ES-I3 (cell line): Measurements from ENCODE around the gene LETM1.
"Not testable (repeated sequence)": the region's sequence is repeated elsewhere in the genome, so short reads cannot be mapped to it uniquely, and the experiment has no call there.

Source experiments
- H3K36me3 ChIP-seq: 2 replicates; pipeline ENCODE4 v1.6.1; 2013; ENCODE audit warnings: mild to moderate bottlenecking, low read length, control low read depth, moderate library complexity; ENCODE audit not compliant: insufficient read depth
- H3K4me1 ChIP-seq: 2 replicates; pipeline ENCODE4 v1.6.1; 2013; ENCODE audit warnings: mild to moderate bottlenecking, control low read depth, low read length; ENCODE audit not compliant: insufficient read depth
- H3K9ac ChIP-seq: 2 replicates; pipeline ENCODE4 v1.6.1; 2013; ENCODE audit warnings: low read depth, mild to moderate bottlenecking, low read length, moderate library complexity
- H3K9me3 ChIP-seq: 2 replicates; pipeline ENCODE4 v1.6.1; 2013; ENCODE audit warnings: mild to moderate bottlenecking, low read length, moderate library complexity; ENCODE audit not compliant: control insufficient read depth, insufficient read depth

LETM1 gene

GRCh38 chr4:1851575-1852410, 4.2 kb downstream of the LETM1 start:
- Histone ChIP-seq H3K4me1 (no peaks in the 10 kb centered on the region), H3K9ac (no peak overlapping the region), H3K9me3 (no peaks in the 10 kb centered on the region), H3K36me3 (no peaks in the 10 kb centered on the region)

- Histone ChIP-seq H3K36me3 (no peaks in the 10 kb centered on the region), H3K4me1 (no peaks in the 10 kb centered on the region), H3K9ac (no peak overlapping the region), H3K9me3 (no peaks in the 10 kb centered on the region)
Observed at GRCh38 chr4:1851160-1851559, 4.8 kb downstream of the LETM1 start.

GRCh38 chr4:1850276-1850675, 5.7 kb downstream of the LETM1 start:
- no peak overlapping the region for H3K9ac ChIP-seq
- H3K4me1 ChIP-seq = no peaks in the 10 kb centered on the region

GRCh38 chr4:1846580-1846979, 9.4 kb downstream of the LETM1 start:
- Histone ChIP-seq H3K36me3 (no peaks in the 10 kb centered on the region; the same call in 1 of the 2 replicates), H3K9ac (no peak overlapping the region), H3K9me3 (no peaks in the 10 kb centered on the region), H3K4me1 (no peaks in the 10 kb centered on the region)

More at GRCh38 chr4:1850276-1850675, 5.7 kb downstream of the LETM1 start:
- Histone ChIP-seq H3K9me3 (no peaks in the 10 kb centered on the region), H3K36me3 (no peaks in the 10 kb centered on the region)

GRCh38 chr4:1844618-1845017, 11.3 kb downstream of the LETM1 start:
- H3K9ac ChIP-seq, H3K9me3 ChIP-seq, H3K4me1 ChIP-seq, H3K36me3 ChIP-seq: not testable (repeated sequence)

GRCh38 chr4:1843852-1844251, 12.1 kb downstream of the LETM1 start:
- Histone ChIP-seq H3K4me1 (no peaks in the 10 kb centered on the region), H3K36me3 (no peaks in the 10 kb centered on the region; the same call in 1 of the 2 replicates), H3K9me3 (no peaks in the 10 kb centered on the region), H3K9ac (no peak overlapping the region)

GRCh38 chr4:1842993-1843448, 12.9 kb downstream of the LETM1 start:
- H3K4me1 ChIP-seq = no peaks in the 10 kb centered on the region
- no peaks in the 10 kb centered on the region; the same call in 1 of the 2 replicates for H3K36me3 ChIP-seq
- no peak overlapping the region for H3K9ac ChIP-seq

GRCh38 chr4:1842339-1842895, 13.5 kb downstream of the LETM1 start:
- Histone ChIP-seq H3K9me3 (no peaks in the 10 kb centered on the region), H3K9ac (no peak overlapping the region), H3K4me1 (no peaks in the 10 kb centered on the region), H3K36me3 (no peaks in the 10 kb centered on the region; the same call in 1 of the 2 replicates)

More at GRCh38 chr4:1842993-1843448, 12.9 kb downstream of the LETM1 start:
- no peaks in the 10 kb centered on the region for H3K9me3 ChIP-seq

GRCh38 chr4:1841887-1842210, 14.1 kb downstream of the LETM1 start:
- Histone ChIP-seq H3K36me3 (no peaks in the 10 kb centered on the region; the same call in 1 of the 2 replicates), H3K9ac (no peak overlapping the region), H3K9me3 (no peaks in the 10 kb centered on the region), H3K4me1 (no peaks in the 10 kb centered on the region)

GRCh38 chr4:1841201-1841886, 14.6 kb downstream of the LETM1 start:
- no peak overlapping the region for H3K9ac ChIP-seq
- H3K4me1 ChIP-seq = no peaks in the 10 kb centered on the region
- no peaks in the 10 kb centered on the region for H3K9me3 ChIP-seq
- no peaks in the 10 kb centered on the region; the same call in 1 of the 2 replicates for H3K36me3 ChIP-seq

GRCh38 chr4:1839282-1839681, 16.7 kb downstream of the LETM1 start:
- H3K36me3 ChIP-seq = no peaks in the 10 kb centered on the region; the same call in 1 of the 2 replicates
- no peaks in the 10 kb centered on the region for H3K9me3 ChIP-seq
- no peak overlapping the region for H3K9ac ChIP-seq
- H3K4me1 ChIP-seq = no peaks in the 10 kb centered on the region

GRCh38 chr4:1837069-1837468, 18.9 kb downstream of the LETM1 start:
- Histone ChIP-seq H3K4me1 (no peaks in the 10 kb centered on the region), H3K9me3 (no peaks in the 10 kb centered on the region), H3K9ac (no peak overlapping the region), H3K36me3 (peaks cover 9% of the 10 kb centered on the region)

GRCh38 chr4:1836650-1837049, 19.3 kb downstream of the LETM1 start:
- Histone ChIP-seq H3K9me3 (no peaks in the 10 kb centered on the region), H3K9ac (no peak overlapping the region), H3K36me3 (peaks cover 9% of the 10 kb centered on the region), H3K4me1 (no peaks in the 10 kb centered on the region)

GRCh38 chr4:1835836-1836235, 20.1 kb downstream of the LETM1 start:
- not testable (repeated sequence) for H3K4me1 ChIP-seq, H3K9ac ChIP-seq, H3K9me3 ChIP-seq
- H3K36me3 ChIP-seq = peaks cover 13% of the 10 kb centered on the region
